HG03196 (cell line): ENCODE data around the gene NSRP1.
"Not testable (repeated sequence)": the region's sequence is repeated elsewhere in the genome, so short reads cannot be mapped to it uniquely, and the experiment has no call there.

Source experiments
- ATAC-seq: cut with Tn5 transposase; IDR thresholded peaks from one replicate; pipeline ENCODE4 v1.9.1; 2021; ENCODE audit not compliant: unreplicated experiment

Gene NSRP1

GRCh38 chr17:30117675-30118081, 1.1 kb downstream of the NSRP1 start:
- ATAC-seq = no peak

DNA sequence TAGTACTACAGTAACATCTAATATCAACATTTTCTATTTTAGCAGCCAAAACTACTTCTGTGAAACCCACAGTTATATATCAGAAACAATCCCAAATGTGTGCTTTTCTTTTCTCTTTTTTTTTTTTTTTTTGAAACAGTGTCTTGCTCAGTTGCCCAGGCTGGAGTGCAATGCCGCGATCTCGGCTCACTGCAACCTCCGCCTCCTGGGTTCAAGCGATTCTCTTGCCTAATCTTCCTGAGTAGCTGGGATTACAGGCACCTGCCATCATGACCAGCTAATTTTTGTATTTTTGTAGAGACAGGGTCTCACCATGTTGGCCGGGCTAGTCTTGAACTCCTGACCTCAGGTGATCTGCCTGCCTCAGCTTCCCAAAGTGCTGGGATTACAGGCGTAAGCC, 2.0 kb downstream of the NSRP1 start:
- ATAC-seq = not testable (repeated sequence)

GRCh38 chr17:30124273-30124796, 7.7 kb downstream of the NSRP1 start:
- no peak for ATAC-seq

GRCh38 chr17:30130121-30130520, 13.5 kb downstream of the NSRP1 start:
- no peak for ATAC-seq

DNA sequence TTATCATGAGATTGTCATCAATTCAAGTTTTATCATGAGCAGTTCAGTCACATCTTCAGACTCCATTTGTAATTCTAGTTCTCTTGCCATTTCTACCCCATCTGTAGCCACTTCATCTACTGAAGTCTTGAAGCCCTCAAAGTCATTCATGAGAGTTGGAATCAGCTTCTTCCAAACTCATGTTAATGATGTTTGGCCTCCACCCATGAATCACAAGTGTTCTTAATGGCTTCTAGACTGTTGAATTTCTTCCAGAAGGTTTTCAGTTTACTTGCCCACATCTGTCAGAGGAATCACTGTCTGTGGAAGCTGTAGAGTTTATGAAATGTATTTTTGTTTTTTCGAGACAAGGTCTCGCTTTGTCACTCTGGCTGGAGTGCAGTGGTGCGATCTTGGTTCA, 16.0 kb downstream of the NSRP1 start:
- ATAC-seq = no peak

- ATAC-seq = no peak
These were observed 16.6 kb downstream of the NSRP1 start for GRCh38 chr17:30133197-30133596.

DNA sequence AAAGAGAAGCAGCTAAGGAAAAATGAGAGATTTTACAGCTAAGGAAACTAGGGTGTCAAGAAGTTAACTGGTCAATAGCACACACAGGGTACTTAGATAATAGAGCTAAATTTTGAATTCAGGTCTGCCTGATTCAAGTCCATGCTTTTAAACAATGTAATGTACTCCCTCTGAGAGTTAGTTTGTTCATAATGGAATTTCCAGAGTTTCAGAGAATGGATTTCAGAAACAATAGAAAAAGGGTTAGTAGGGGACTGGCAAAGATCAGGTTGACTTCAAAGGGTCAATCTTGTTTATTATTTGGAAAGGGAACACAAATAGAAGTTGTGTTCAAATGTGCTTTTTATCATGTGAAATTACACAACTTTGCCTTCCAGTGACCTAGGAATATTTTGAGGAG, 17.9 kb downstream of the NSRP1 start:
- ATAC-seq = no peak

GRCh38 chr17:30137158-30137557, 20.5 kb downstream of the NSRP1 start:
- ATAC-seq = no peak

- not testable (repeated sequence) for ATAC-seq
These were observed 31.2 kb downstream of the NSRP1 start for GRCh38 chr17:30147860-30148259.

- ATAC-seq = no peak
These were observed 31.8 kb downstream of the NSRP1 start for GRCh38 chr17:30148376-30148775.

DNA sequence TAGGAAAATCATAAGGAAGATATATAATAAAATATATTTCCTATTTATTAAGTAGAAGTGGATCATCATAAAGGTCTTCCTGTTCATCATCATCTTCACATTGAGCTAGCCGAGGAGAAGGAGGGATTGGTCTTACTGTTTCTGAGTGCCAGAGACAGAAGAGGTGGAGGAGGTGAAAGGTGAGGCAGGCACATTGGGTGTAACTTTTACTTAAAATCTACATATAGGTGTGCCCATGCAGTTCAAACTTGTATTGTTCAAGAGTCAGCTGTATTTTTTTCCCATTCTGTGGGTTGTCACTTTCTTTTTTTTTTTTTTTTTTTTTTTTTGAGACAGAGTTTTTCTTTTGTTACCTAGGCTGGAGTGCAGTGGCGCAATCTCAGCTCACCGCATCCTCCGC, 34.9 kb downstream of the NSRP1 start:
- no peak for ATAC-seq

- no peak for ATAC-seq
These were observed 36.8 kb downstream of the NSRP1 start for GRCh38 chr17:30153463-30153862.

DNA sequence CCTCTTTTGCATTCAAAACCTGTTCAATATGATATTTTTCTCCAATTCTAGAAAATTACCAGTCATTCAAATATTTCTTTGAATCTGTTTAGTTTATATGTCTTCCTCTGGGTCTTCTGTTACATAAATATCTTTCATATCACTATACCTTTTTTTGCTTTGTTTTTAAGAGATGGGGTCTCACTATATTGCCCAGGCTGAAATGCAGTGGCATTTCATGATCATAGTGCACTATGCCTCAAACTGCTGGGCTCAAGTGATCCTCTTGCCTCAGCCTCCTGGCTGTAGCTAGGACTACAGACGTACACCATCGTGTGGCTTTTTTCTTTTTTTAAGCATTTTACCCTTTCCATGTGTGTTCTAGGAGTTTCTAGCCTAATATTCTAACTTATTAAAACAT, 38.8 kb downstream of the NSRP1 start:
- ATAC-seq = no peak

GRCh38 chr17:30158896-30159625, 42.4 kb downstream of the NSRP1 start:
- no peak for ATAC-seq

- no peak for ATAC-seq
These were observed 44.0 kb downstream of the NSRP1 start for GRCh38 chr17:30160419-30161172.

DNA sequence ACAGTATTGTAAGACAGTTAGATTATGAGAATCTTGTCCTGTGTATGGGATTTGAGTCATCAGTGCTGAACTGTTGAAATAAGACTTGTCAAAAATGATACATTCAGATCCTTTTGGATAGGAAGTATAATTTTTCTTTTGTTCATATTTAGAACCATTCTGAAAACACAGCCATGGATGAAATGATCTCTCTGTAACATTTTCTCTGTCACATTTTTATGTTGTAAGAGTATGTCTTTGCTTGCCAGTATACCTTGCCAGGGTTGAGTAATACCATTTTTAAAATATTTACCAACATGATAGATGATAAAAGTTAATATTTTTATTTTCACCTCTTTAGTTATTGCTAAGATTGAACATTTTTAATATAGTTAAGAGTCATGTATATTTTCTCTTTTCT, 45.0 kb downstream of the NSRP1 start:
- no peak for ATAC-seq

- ATAC-seq = no peak
These were observed 47.9 kb downstream of the NSRP1 start for GRCh38 chr17:30164531-30164930.

DNA sequence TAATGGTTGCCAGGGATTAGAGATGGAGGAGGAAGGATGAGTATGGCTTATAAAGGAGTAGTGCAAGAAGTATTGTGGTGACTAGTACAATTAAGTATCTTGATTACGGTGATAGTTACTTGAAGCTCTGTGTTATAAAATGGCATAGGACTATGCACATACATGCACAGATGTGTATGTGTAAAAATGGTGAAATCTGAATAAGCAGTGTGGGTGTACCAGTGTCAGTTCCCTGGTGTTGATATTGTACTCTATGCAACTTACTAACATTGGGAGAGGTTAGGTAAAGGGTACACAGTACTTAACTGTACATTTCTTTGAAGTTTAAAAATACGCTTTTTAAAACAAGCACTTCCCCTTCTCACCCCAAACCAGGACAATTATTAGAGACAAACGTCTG, 48.5 kb downstream of the NSRP1 start:
- no peak for ATAC-seq

DNA sequence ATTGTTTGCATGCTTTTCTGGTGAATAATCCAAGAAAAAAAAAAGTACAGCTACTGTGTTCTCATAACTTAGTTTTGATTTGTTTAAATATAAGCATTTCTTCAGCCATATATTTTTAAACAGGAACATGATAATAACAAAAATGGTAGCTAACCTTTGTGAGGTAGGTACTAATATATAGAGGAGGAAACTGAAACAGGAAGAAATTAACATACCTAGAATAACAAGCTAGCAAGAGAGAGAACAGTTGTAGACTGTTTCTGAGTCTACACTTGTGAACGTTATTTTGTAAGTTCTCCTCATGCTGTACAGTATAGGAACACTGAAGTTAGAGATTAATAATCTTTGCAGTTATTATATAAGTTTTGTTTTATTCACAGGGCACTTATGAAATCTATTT, 49.3 kb downstream of the NSRP1 start:
- ATAC-seq = no peak

- ATAC-seq = no peak
These were observed 53.9 kb downstream of the NSRP1 start for GRCh38 chr17:30170415-30170987.

DNA sequence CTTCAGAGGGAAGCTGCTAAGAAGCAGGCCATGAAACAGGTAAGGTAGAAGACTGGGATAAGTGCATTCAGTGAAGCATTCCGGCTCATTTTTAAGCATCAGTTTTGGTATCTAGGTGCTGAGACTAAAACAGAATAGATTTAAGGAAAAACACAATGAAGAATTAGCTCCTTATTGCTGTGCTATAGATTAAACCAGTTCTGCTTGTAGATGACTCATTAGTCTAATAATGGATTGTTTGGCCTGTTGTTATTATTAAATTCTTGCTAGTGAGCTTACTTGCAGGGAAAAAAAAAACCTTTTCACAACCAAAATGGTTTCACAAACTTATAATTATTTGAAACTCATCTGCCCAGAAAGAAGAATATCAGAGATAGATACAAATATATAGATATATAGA, 55.9 kb downstream of the NSRP1 start:
- ATAC-seq = no peak

DNA sequence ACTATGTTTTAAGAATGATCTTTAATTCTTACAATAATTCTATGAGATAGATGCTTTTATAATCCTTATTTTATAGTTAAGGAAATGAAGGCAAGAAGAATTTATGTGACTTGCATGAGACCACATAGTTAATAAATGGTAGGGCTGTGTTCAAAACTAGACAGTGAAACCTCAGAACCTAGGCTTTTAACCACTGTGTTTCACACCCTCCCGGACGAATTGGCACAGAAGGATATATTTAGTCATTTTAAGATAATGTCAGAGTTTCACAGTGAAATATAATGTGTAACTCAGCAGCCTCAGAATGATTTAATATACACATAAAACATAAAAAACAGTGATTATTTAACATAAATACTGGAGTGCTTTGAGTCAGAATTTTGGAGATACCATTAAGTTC, 57.0 kb downstream of the NSRP1 start:
- peak; percentile 76 for ATAC-seq
